GM12892 (cell line): ENCODE results near the gene PRDM10.

ENCODE experiments used
- POLR2A ChIP-seq: IDR thresholded peaks from 2 replicates; pipeline ENCODE4 v1.6.1; 2011; ENCODE audit warnings: low read depth, low read length, control low read depth
- POLR2AphosphoS5 ChIP-seq: IDR thresholded peaks from 2 replicates; pipeline ENCODE4 v1.6.1; 2011; ENCODE audit warnings: low read depth, low read length, control low read depth

DNA sequence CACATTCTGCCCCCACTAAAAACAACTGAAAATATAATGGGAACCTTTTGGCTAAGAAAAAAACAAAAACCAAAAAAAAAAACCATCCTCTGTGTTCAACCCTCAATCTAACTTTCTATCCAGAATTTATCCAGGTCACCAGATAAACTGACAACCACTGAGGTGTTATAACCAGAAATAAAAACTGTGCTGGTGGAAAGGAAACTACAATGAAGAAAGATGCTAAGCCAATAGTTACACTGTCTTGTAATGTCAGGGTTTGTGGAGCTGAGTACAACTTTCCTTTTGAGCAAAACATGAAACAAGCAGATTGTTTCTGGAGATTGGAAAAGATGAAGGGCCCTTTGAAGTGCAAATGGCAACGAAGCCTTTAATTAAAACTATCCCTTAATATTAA is 50.8 kb downstream of the PRDM10 start:
- TF ChIP-seq POLR2AphosphoS5 (no peak), POLR2A (no peak)
